ENCODE data around the gene MXRA7.

GRCh38 chr17:76715496-76715830 lies 4.7 kb upstream of the MXRA7 start:
- TF ChIP-seq POLR2A (IDR thresholded peaks at IDR 0.05; ENCODE audit: low read depth, low read length) (no peak), CTCF (conservative IDR thresholded peaks at IDR 0.05; ENCODE audit: low read depth, low read length) (no peak), MXI1 (IDR thresholded peaks at IDR 0.05; ENCODE audit: borderline replicate concordance, low read depth, low read length) (no peak), MAZ (IDR thresholded peaks at IDR 0.05; ENCODE audit: borderline replicate concordance, low read depth, low read length) (no peak), RAD21 (IDR thresholded peaks at IDR 0.05; ENCODE audit: low read length) (no peak), SMC3 (IDR thresholded peaks at IDR 0.05; ENCODE audit: low read depth, low read length) (no peak), RFX5 (IDR thresholded peaks at IDR 0.05; ENCODE audit: low read depth, low read length) (no peak), CHD1 (IDR thresholded peaks at IDR 0.05; ENCODE audit: low read depth, low read length) (no peak), RCOR1 (IDR thresholded peaks at IDR 0.05; ENCODE audit: insufficient replicate concordance, low read length) (no peak), FOS (IDR thresholded peaks at IDR 0.05; ENCODE audit: low read depth, low read length) (no peak), NFE2L2 (IDR thresholded peaks at IDR 0.05; ENCODE audit: low read depth, low read length) (no peak), CEBPB (IDR thresholded peaks at IDR 0.05; ENCODE audit: low read depth, low read length) (no peak)

Measured in IMR-90 (cell line).